Stimulated activated CD4-positive, alpha-beta T cell treated with anti-CD3 and anti-CD28 coated beads, Interleukin-1b, Interleukin-23, amount 100 ng/mL, for 24 hours (primary cell): Measurements from ENCODE around the gene CEP250.

Source experiments
- DNase-seq, 4 experiments: peaks; one replicate each; pipeline ENCODE4 v3.0.0-alpha.2; 2020; ENCODE audit warnings: low read depth in 4 of 4, low spot score in 1 of 4

Gene CEP250

GRCh38 chr20:35559042-35559693 is 103.8 kb downstream of the CEP250 start:
- DNase-seq, result no peak

- no peak for DNase-seq
Observed at GRCh38 chr20:35560105-35560511, 104.7 kb downstream of the CEP250 start.

GRCh38 chr20:35560541-35560940 is 105.1 kb downstream of the CEP250 start:
- no peak for DNase-seq

- no peak for DNase-seq
Observed at GRCh38 chr20:35561268-35561667, 105.9 kb downstream of the CEP250 start.

- DNase-seq, result no peak
Observed at GRCh38 chr20:35561671-35562070, 106.3 kb downstream of the CEP250 start.

GRCh38 chr20:35562541-35563110 is 107.2 kb downstream of the CEP250 start:
- no peak for DNase-seq

- DNase-seq, result no peak
Observed at GRCh38 chr20:35563834-35564233, 108.4 kb downstream of the CEP250 start.

GRCh38 chr20:35564905-35565304 is 109.5 kb downstream of the CEP250 start:
- DNase-seq, result no peak

GRCh38 chr20:35568645-35569044 is 113.2 kb downstream of the CEP250 start:
- DNase-seq, result no peak
